ENCODE measurements around the gene PPP4R4.
"Not testable (repeated sequence)": the region's sequence is repeated elsewhere in the genome, so short reads cannot be mapped to it uniquely, and the experiment has no call there.

The PPP4R4 gene

GRCh38 chr14:94224040-94224439, 49.9 kb downstream of the PPP4R4 start:
- Histone ChIP-seq H3K9me3 (ENCODE audit: control insufficient read depth, insufficient read depth, low read depth, low read length) (peaks cover 5% of the 10 kb centered on the region; the same call in 1 of the 2 replicates), H3K4me1 (ENCODE audit: control insufficient read depth, insufficient read depth, low read length) (no peaks in the 10 kb centered on the region), H3K27ac (ENCODE audit: low read depth, low read length) (no peak overlapping the region), H3K4me3 (ENCODE audit: low read depth, low read length) (no peak overlapping the region), H3K9ac (ENCODE audit: low read length) (no peak overlapping the region), H3K36me3 (ENCODE audit: control insufficient read depth, insufficient read depth, low read length) (no peaks in the 10 kb centered on the region), H3K27me3 (ENCODE audit: control insufficient read depth, insufficient read depth, low read length) (no peaks in the 10 kb centered on the region)

GRCh38 chr14:94225460-94226378, 51.6 kb downstream of the PPP4R4 start:
- no peaks in the 10 kb centered on the region for H3K27me3 ChIP-seq (ENCODE audit: control insufficient read depth, insufficient read depth, low read length)
- no peaks in the 10 kb centered on the region for H3K36me3 ChIP-seq (ENCODE audit: control insufficient read depth, insufficient read depth, low read length)
- peaks cover 5% of the 10 kb centered on the region; the same call in 1 of the 2 replicates for H3K9me3 ChIP-seq (ENCODE audit: control insufficient read depth, insufficient read depth, low read depth, low read length)
- no peak overlapping the region for H3K27ac ChIP-seq (ENCODE audit: low read depth, low read length)
- H3K4me3 ChIP-seq (ENCODE audit: low read depth, low read length), result no peak overlapping the region
- no peak overlapping the region for H3K9ac ChIP-seq (ENCODE audit: low read length)
- H3K4me1 ChIP-seq (ENCODE audit: control insufficient read depth, insufficient read depth, low read length), result no peaks in the 10 kb centered on the region

GRCh38 chr14:94227029-94227428, 52.9 kb downstream of the PPP4R4 start:
- no peaks in the 10 kb centered on the region for H3K36me3 ChIP-seq (ENCODE audit: control insufficient read depth, insufficient read depth, low read length)
- no peaks in the 10 kb centered on the region for H3K4me1 ChIP-seq (ENCODE audit: control insufficient read depth, insufficient read depth, low read length)
- no peak overlapping the region for H3K9ac ChIP-seq (ENCODE audit: low read length)
- no peak overlapping the region for H3K4me3 ChIP-seq (ENCODE audit: low read depth, low read length)
- no peak overlapping the region for H3K27ac ChIP-seq (ENCODE audit: low read depth, low read length)
- no peaks in the 10 kb centered on the region for H3K9me3 ChIP-seq (ENCODE audit: control insufficient read depth, insufficient read depth, low read depth, low read length)
- no peaks in the 10 kb centered on the region for H3K27me3 ChIP-seq (ENCODE audit: control insufficient read depth, insufficient read depth, low read length)

GRCh38 chr14:94237046-94237445, 62.9 kb downstream of the PPP4R4 start:
- Histone ChIP-seq H3K4me3 (ENCODE audit: low read depth, low read length) (no peak overlapping the region), H3K9me3 (ENCODE audit: control insufficient read depth, insufficient read depth, low read depth, low read length) (no peaks in the 10 kb centered on the region), H3K27ac (ENCODE audit: low read depth, low read length) (no peak overlapping the region), H3K27me3 (ENCODE audit: control insufficient read depth, insufficient read depth, low read length) (no peaks in the 10 kb centered on the region), H3K4me1 (ENCODE audit: control insufficient read depth, insufficient read depth, low read length) (no peaks in the 10 kb centered on the region), H3K9ac (ENCODE audit: low read length) (no peak overlapping the region), H3K36me3 (ENCODE audit: control insufficient read depth, insufficient read depth, low read length) (0 out of 2 replicates have a peak, but pooled peaks cover 4% of the 10 kb centered on the region)

GRCh38 chr14:94237983-94238382, 63.9 kb downstream of the PPP4R4 start:
- H3K27ac ChIP-seq (ENCODE audit: low read depth, low read length), result no peak overlapping the region
- H3K9ac ChIP-seq (ENCODE audit: low read length), result no peak overlapping the region
- H3K27me3 ChIP-seq (ENCODE audit: control insufficient read depth, insufficient read depth, low read length), result no peaks in the 10 kb centered on the region
- H3K36me3 ChIP-seq (ENCODE audit: control insufficient read depth, insufficient read depth, low read length), result 0 out of 2 replicates have a peak, but pooled peaks cover 4% of the 10 kb centered on the region
- H3K4me1 ChIP-seq (ENCODE audit: control insufficient read depth, insufficient read depth, low read length), result no peaks in the 10 kb centered on the region
- H3K4me3 ChIP-seq (ENCODE audit: low read depth, low read length), result no peak overlapping the region
- H3K9me3 ChIP-seq (ENCODE audit: control insufficient read depth, insufficient read depth, low read depth, low read length), result no peaks in the 10 kb centered on the region

GRCh38 chr14:94239406-94239805, 65.3 kb downstream of the PPP4R4 start:
- Histone ChIP-seq H3K4me3 (ENCODE audit: low read depth, low read length) (no peak overlapping the region), H3K9me3 (ENCODE audit: control insufficient read depth, insufficient read depth, low read depth, low read length) (no peaks in the 10 kb centered on the region), H3K36me3 (ENCODE audit: control insufficient read depth, insufficient read depth, low read length) (peaks cover 4% of the 10 kb centered on the region; the same call in 1 of the 2 replicates), H3K27me3 (ENCODE audit: control insufficient read depth, insufficient read depth, low read length) (no peaks in the 10 kb centered on the region), H3K27ac (ENCODE audit: low read depth, low read length) (no peak overlapping the region), H3K9ac (ENCODE audit: low read length) (no peak overlapping the region), H3K4me1 (ENCODE audit: control insufficient read depth, insufficient read depth, low read length) (no peaks in the 10 kb centered on the region)

GRCh38 chr14:94244182-94244581, 70.1 kb downstream of the PPP4R4 start:
- Histone ChIP-seq H3K4me1 (ENCODE audit: control insufficient read depth, insufficient read depth, low read length) (no peaks in the 10 kb centered on the region), H3K27me3 (ENCODE audit: control insufficient read depth, insufficient read depth, low read length) (no peaks in the 10 kb centered on the region), H3K27ac (ENCODE audit: low read depth, low read length) (no peak overlapping the region), H3K9me3 (ENCODE audit: control insufficient read depth, insufficient read depth, low read depth, low read length) (no peaks in the 10 kb centered on the region), H3K9ac (ENCODE audit: low read length) (no peak overlapping the region), H3K4me3 (ENCODE audit: low read depth, low read length) (no peak overlapping the region), H3K36me3 (ENCODE audit: control insufficient read depth, insufficient read depth, low read length) (peaks cover 16% of the 10 kb centered on the region)

- H3K9ac ChIP-seq (ENCODE audit: low read length); H3K9me3 ChIP-seq (ENCODE audit: control insufficient read depth, insufficient read depth, low read depth, low read length); H3K4me1 ChIP-seq (ENCODE audit: control insufficient read depth, insufficient read depth, low read length); H3K36me3 ChIP-seq (ENCODE audit: control insufficient read depth, insufficient read depth, low read length); H3K27ac ChIP-seq (ENCODE audit: low read depth, low read length); H3K4me3 ChIP-seq (ENCODE audit: low read depth, low read length); H3K27me3 ChIP-seq (ENCODE audit: control insufficient read depth, insufficient read depth, low read length): not testable (repeated sequence)
Measured at GRCh38 chr14:94264195-94264594, 90.1 kb downstream of the PPP4R4 start.

GRCh38 chr14:94267352-94267751, 93.2 kb downstream of the PPP4R4 start:
- H3K9ac ChIP-seq (ENCODE audit: low read length), result no peak overlapping the region
- H3K9me3 ChIP-seq (ENCODE audit: control insufficient read depth, insufficient read depth, low read depth, low read length), result 0 out of 2 replicates have a peak, but pooled peaks cover 4% of the 10 kb centered on the region
- no peaks in the 10 kb centered on the region for H3K36me3 ChIP-seq (ENCODE audit: control insufficient read depth, insufficient read depth, low read length)
- no peak overlapping the region for H3K4me3 ChIP-seq (ENCODE audit: low read depth, low read length)
- H3K27ac ChIP-seq (ENCODE audit: low read depth, low read length), result no peak overlapping the region
- H3K27me3 ChIP-seq (ENCODE audit: control insufficient read depth, insufficient read depth, low read length), result no peaks in the 10 kb centered on the region
- no peaks in the 10 kb centered on the region for H3K4me1 ChIP-seq (ENCODE audit: control insufficient read depth, insufficient read depth, low read length)

GRCh38 chr14:94268582-94268981, 94.5 kb downstream of the PPP4R4 start:
- H3K27me3 ChIP-seq (ENCODE audit: control insufficient read depth, insufficient read depth, low read length); H3K4me3 ChIP-seq (ENCODE audit: low read depth, low read length); H3K36me3 ChIP-seq (ENCODE audit: control insufficient read depth, insufficient read depth, low read length); H3K4me1 ChIP-seq (ENCODE audit: control insufficient read depth, insufficient read depth, low read length); H3K9me3 ChIP-seq (ENCODE audit: control insufficient read depth, insufficient read depth, low read depth, low read length); H3K27ac ChIP-seq (ENCODE audit: low read depth, low read length); H3K9ac ChIP-seq (ENCODE audit: low read length): not testable (repeated sequence)

GRCh38 chr14:94269156-94269555, 95.0 kb downstream of the PPP4R4 start:
- Histone ChIP-seq H3K9me3 (ENCODE audit: control insufficient read depth, insufficient read depth, low read depth, low read length) (no peaks in the 10 kb centered on the region), H3K4me1 (ENCODE audit: control insufficient read depth, insufficient read depth, low read length) (no peaks in the 10 kb centered on the region), H3K4me3 (ENCODE audit: low read depth, low read length) (no peak overlapping the region), H3K9ac (ENCODE audit: low read length) (no peak overlapping the region), H3K27me3 (ENCODE audit: control insufficient read depth, insufficient read depth, low read length) (no peaks in the 10 kb centered on the region), H3K36me3 (ENCODE audit: control insufficient read depth, insufficient read depth, low read length) (no peaks in the 10 kb centered on the region), H3K27ac (ENCODE audit: low read depth, low read length) (no peak overlapping the region)
